GM23338 (cell line): ENCODE data around the gene TDRD1. TPM values are rescaled to one million over a fixed set of nuclear protein-coding genes. Genes with fewer than 3 reads are reported as not detected.

ENCODE experiments used
- ATAC-seq: fragments of 200-7000 bp; cut with Tn5 transposase; 3 replicates; pipeline ENCODE4 v1.9.1; 2020
- DNase-seq: peaks from one replicate; pipeline ENCODE4 v3.0.0-alpha.2; 2015; ENCODE audit warnings: low spot score
- H2AFZ ChIP-seq: fragments of 200-600 bp; sonication (generic); 2 replicates; pipeline ENCODE4 v1.8.0; 2016; ENCODE audit warnings: antibody characterized with exemption, mild to moderate bottlenecking, moderate library complexity
- H3F3A ChIP-seq: fragments of 200-600 bp; sonication (generic); replicated peaks from 2 replicates; pipeline ENCODE4 v1.8.0; 2017; ENCODE audit warnings: antibody characterized with exemption, mixed run types, low read depth
- H3K27ac ChIP-seq: fragments of 200-600 bp; sonication (generic); 2 replicates; pipeline ENCODE4 v1.6.1; 2016; ENCODE audit warnings: low read depth
- H3K27me3 ChIP-seq: fragments of 200-600 bp; sonication (generic); 2 replicates; pipeline ENCODE4 v1.8.0; 2016; ENCODE audit warnings: mild to moderate bottlenecking, mixed run types, moderate library complexity; ENCODE audit not compliant: insufficient read depth
- H3K36me3 ChIP-seq: fragments of 200-600 bp; sonication (generic); 2 replicates; pipeline ENCODE4 v1.8.0; 2016; ENCODE audit warnings: mild to moderate bottlenecking; ENCODE audit not compliant: insufficient read depth
- H3K4me1 ChIP-seq: fragments of 200-600 bp; sonication (generic); 2 replicates; pipeline ENCODE4 v1.8.0; 2016; ENCODE audit warnings: mild to moderate bottlenecking, moderate library complexity; ENCODE audit not compliant: insufficient read depth
- H3K4me2 ChIP-seq: fragments of 200-600 bp; sonication (generic); 2 replicates; pipeline ENCODE4 v1.7.1; 2017; ENCODE audit warnings: mixed run types
- H3K4me3 ChIP-seq: fragments of 200-600 bp; sonication (generic); 2 replicates; pipeline ENCODE4 v1.6.1; 2016; ENCODE audit warnings: mixed run types
- H3K79me2 ChIP-seq: fragments of 200-600 bp; sonication (generic); replicated peaks from 2 replicates; pipeline ENCODE4 v1.8.0; 2017; ENCODE audit warnings: mild to moderate bottlenecking; ENCODE audit not compliant: insufficient read depth
- H3K9me2 ChIP-seq: fragments of 200-600 bp; sonication (generic); 2 replicates; pipeline ENCODE4 v1.8.0; 2017; ENCODE audit not compliant: insufficient read depth
- H4K20me1 ChIP-seq: fragments of 200-600 bp; sonication (generic); replicated peaks from 2 replicates; pipeline ENCODE4 v1.8.0; 2017; ENCODE audit warnings: mild to moderate bottlenecking; ENCODE audit not compliant: insufficient read depth
- H3K27ac Mint-ChIP-seq: 2 replicates; pipeline ENCODE4 v1.8.0; 2020; ENCODE audit warnings: inconsistent platforms, mild to moderate bottlenecking, moderate library complexity, mixed read lengths
- H3K27me3 Mint-ChIP-seq: 3 replicates; pipeline ENCODE4 v1.8.0; 2022; ENCODE audit warnings: low read depth, mild to moderate bottlenecking, moderate library complexity, mixed read lengths, inconsistent platforms; ENCODE audit not compliant: insufficient read depth, poor library complexity
- H3K36me3 Mint-ChIP-seq: 3 replicates; pipeline ENCODE4 v1.8.0; 2021; ENCODE audit warnings: low read depth, mild to moderate bottlenecking, inconsistent platforms, moderate library complexity, mixed read lengths
- H3K4me1 Mint-ChIP-seq: 3 replicates; pipeline ENCODE4 v1.8.0; 2020; ENCODE audit warnings: mild to moderate bottlenecking, inconsistent platforms, mixed read lengths
- H3K4me3 Mint-ChIP-seq: 3 replicates; pipeline ENCODE4 v1.8.0; 2021; ENCODE audit warnings: moderate library complexity, mild to moderate bottlenecking, inconsistent platforms, mixed read lengths
- H3K9me3 Mint-ChIP-seq: 3 replicates; pipeline ENCODE4 v1.8.0; 2020; ENCODE audit warnings: moderate library complexity, mild to moderate bottlenecking, inconsistent platforms, mixed read lengths
- CTCF ChIP-seq, 2 experiments: fragments of 200-600 bp in 1 of 2; sonication (generic) in 1 of 2; conservative IDR thresholded peaks; 2 replicates each; pipeline versions ENCODE4 v1.5.1 to v1.6.1; 2016 to 2017; ENCODE audit warnings: antibody characterized with exemption in 2 of 2, low read depth in 2 of 2, mild to moderate bottlenecking in 2 of 2, moderate library complexity in 1 of 2
- NANOG ChIP-seq: IDR thresholded peaks from 2 replicates; pipeline ENCODE4 v1.6.1; 2016; ENCODE audit warnings: antibody characterized with exemption, borderline replicate concordance
- microRNA counts: library from miRNA; unstranded; fragments of <30 nt; microRNA quantifications from one replicate; lab custom pipeline; 2017
- polyA plus RNA-seq: library from polyadenylated mRNA; unstranded; fragments of >200 nt; fragmentation: Nextera tagmentation; extraction: Ambion mirVana; gene quantifications from 2 replicates; pipeline ENCODE4 v1.2.1, GENCODE V29; 2016
- small RNA-seq: library from RNA; depleted of rRNA; stranded (forward); fragments of <200 nt; gene quantifications from one replicate; pipeline ENCODE3, GENCODE V24; 2014; ENCODE audit warnings: low replicate concordance
- total RNA-seq: library from RNA; depleted of rRNA; stranded (reverse); fragments of >200 nt; shearing (Covaris generic); gene quantifications from 2 replicates; pipeline ENCODE4 v1.2.3, GENCODE V29; 2014; rRNA removed

Gene TDRD1
- total and polyA plus RNA-seq, 2 experiments from 2014 or later: 0.52 to 1.5 TPM

GRCh38 chr10:114281461-114281860, 102.3 kb downstream of the TDRD1 start:
- DNase-seq (peak; percentile 27), ATAC-seq (peak; percentile 19; the same call in 1 of the 3 replicates)
- Histone ChIP-seq H3F3A (no peaks in the 10 kb centered on the region), H3K36me3 (no peaks in the 10 kb centered on the region), H3K79me2 (no peaks in the 10 kb centered on the region), H3K4me1 (no peaks in the 10 kb centered on the region), H3K4me3 (no peak overlapping the region), H3K27me3 (no peaks in the 10 kb centered on the region), H3K27ac (no peak overlapping the region), H4K20me1 (no peaks in the 10 kb centered on the region), H2AFZ (no peak overlapping the region), H3K9me2 (no peaks in the 10 kb centered on the region), H3K4me2 (no peak overlapping the region)
- H3K4me1 Mint-ChIP-seq: no peaks in the 10 kb centered on the region
- H3K27ac Mint-ChIP-seq: no peak overlapping the region
- H3K27me3 Mint-ChIP-seq: peaks cover 5% of the 10 kb centered on the region
- no peak overlapping the region for H3K4me3 Mint-ChIP-seq
- no peaks in the 10 kb centered on the region for H3K9me3 Mint-ChIP-seq
- H3K36me3 Mint-ChIP-seq: no peaks in the 10 kb centered on the region
- TF ChIP-seq CTCF (conservative IDR thresholded peaks at IDR 0.05; ENCODE audit: low read depth in 2 of 2): peak in 1 of 2 experiments; percentile 10; a peak in 1 of 4 replicates
- TF ChIP-seq NANOG: no peak

MicroRNAs encoded within 50 kb of the gene (microRNA counts, 767-probe panel; counts per million panel counts)
- microRNA hsa-miR-2110 (lab: Ali Mortazavi, UCI): not detected

Small RNAs within 50 kb of the gene (small RNA-seq; reads per million reads assigned to genes)
- not detected for gene RF02277

Other genes starting within 250 kb of the TDRD1 start
- gene ADRB1, start 135.5 kb upstream of the TDRD1 start, total RNA-seq: 0.24 and 0.39 TPM in 2 replicates
- gene ADRB1, start 135.5 kb upstream of the TDRD1 start, polyA plus RNA-seq: 0.14 and 0.23 TPM in 2 replicates
- gene CCDC186, start 5.2 kb upstream of the TDRD1 start, total RNA-seq: 23.5 and 24.2 TPM in 2 replicates
- 32.6 and 50.7 TPM in 2 replicates for gene CCDC186, start 5.2 kb upstream of the TDRD1 start, polyA plus RNA-seq
- 2.0 and 3.7 TPM in 2 replicates for gene VWA2, start 59.9 kb downstream of the TDRD1 start, total RNA-seq
- 0.35 and 0.48 TPM in 2 replicates for gene VWA2, start 59.9 kb downstream of the TDRD1 start, polyA plus RNA-seq
- gene AFAP1L2, start 225.1 kb downstream of the TDRD1 start, total RNA-seq: 6.5 and 7.3 TPM in 2 replicates
- gene AFAP1L2, start 225.1 kb downstream of the TDRD1 start, polyA plus RNA-seq: 2.3 TPM in 2 replicates